Measurements from ENCODE around the gene LAMC1. TPM values are rescaled to one million over a fixed set of nuclear protein-coding genes. Genes with fewer than 3 reads are reported as not detected.

LAMC1 gene
- total RNA-seq, 1 experiment from 2014 or later: 61.2 TPM

- Histone ChIP-seq H3K9me2 (ENCODE audit: insufficient read depth) (no peaks in the 10 kb centered on the region), H3K9ac (ENCODE audit: low read length) (no peak overlapping the region), H3K79me2 (ENCODE audit: insufficient read depth, low read length) (no peaks in the 10 kb centered on the region), H3K4me3 (replicated peaks in 1 of 2; ENCODE audit: low read depth in 1 of 2, low read length in 2 of 2) (no peak overlapping the region), H3K36me3 (ENCODE audit: control insufficient read depth in 1 of 2, insufficient read depth in 2 of 2, low read length in 2 of 2) (peaks cover 29 to 35% of the 10 kb centered on the region in 2 experiments), H3K27me3 (ENCODE audit: insufficient read depth, low read length) (no peaks in the 10 kb centered on the region), H3K4me2 (ENCODE audit: low read length) (no peak overlapping the region), H3K4me1 (ENCODE audit: control insufficient read depth in 1 of 2, insufficient read depth in 2 of 2, low read length in 2 of 2) (peaks cover 11% of the 10 kb centered on the region in 2 experiments), H3K27ac (ENCODE audit: low read depth, low read length) (no peak overlapping the region), H3K9me3 (ENCODE audit: control insufficient read depth in 1 of 2, insufficient read depth in 1 of 2, low read depth in 1 of 2, low read length in 2 of 2) (no peaks in the 10 kb centered on the region), H2AFZ (ENCODE audit: low read depth, low read length, poor library complexity, severe bottlenecking) (no peak overlapping the region), H4K20me1 (ENCODE audit: insufficient read depth) (no peaks in the 10 kb centered on the region)
- ATAC-seq (no peak), DNase-seq (ENCODE audit: low read depth, low spot score) (no peak)
- ChIA-PET CTCF (no interaction called here), RAD21 (ENCODE audit: low non-redundant PET in 1 of 2, low total read pairs in 2 of 2, uncharacterized antibody in 2 of 2, unreplicated experiment in 2 of 2) (no interaction called here), POLR2A (no interaction called here)
- no TSS peak for BruUV-seq (replicated peaks)
- intact Hi-C loops (cut with micrococcal nuclease): no loop called here
- TF ChIP-seq POLR2A (IDR thresholded peaks at IDR 0.05; ENCODE audit: borderline replicate concordance, extremely low read depth, insufficient read depth, insufficient read length) (no peak), YY1 (IDR thresholded peaks at IDR 0.05; ENCODE audit: extremely low read depth, insufficient replicate concordance, low read depth, low read length) (no peak), ELF1 (IDR thresholded peaks at IDR 0.05; ENCODE audit: borderline replicate concordance, low read depth) (no peak), EZH2 (IDR thresholded peaks at IDR 0.05) (no peak), JUND (IDR thresholded peaks at IDR 0.05) (no peak)
- TF ChIP-seq, protein P1, sequence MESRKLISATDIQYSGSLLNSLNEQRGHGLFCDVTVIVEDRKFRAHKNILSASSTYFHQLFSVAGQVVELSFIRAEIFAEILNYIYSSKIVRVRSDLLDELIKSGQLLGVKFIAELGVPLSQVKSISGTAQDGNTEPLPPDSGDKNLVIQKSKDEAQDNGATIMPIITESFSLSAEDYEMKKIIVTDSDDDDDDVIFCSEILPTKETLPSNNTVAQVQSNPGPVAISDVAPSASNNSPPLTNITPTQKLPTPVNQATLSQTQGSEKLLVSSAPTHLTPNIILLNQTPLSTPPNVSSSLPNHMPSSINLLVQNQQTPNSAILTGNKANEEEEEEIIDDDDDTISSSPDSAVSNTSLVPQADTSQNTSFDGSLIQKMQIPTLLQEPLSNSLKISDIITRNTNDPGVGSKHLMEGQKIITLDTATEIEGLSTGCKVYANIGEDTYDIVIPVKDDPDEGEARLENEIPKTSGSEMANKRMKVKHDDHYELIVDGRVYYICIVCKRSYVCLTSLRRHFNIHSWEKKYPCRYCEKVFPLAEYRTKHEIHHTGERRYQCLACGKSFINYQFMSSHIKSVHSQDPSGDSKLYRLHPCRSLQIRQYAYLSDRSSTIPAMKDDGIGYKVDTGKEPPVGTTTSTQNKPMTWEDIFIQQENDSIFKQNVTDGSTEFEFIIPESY (IDR thresholded peaks at IDR 0.05; ENCODE audit: extremely low read depth, insufficient replicate concordance, low read length): no peak
Measured at GRCh38 chr1:183135336-183135735, 112.1 kb downstream of the LAMC1 start.

GRCh38 chr1:183137782-183138181 lies 114.6 kb downstream of the LAMC1 start:
- Histone ChIP-seq H3K4me2 (ENCODE audit: low read length) (no peak overlapping the region), H3K27ac (ENCODE audit: low read depth, low read length) (no peak overlapping the region), H3K27me3 (ENCODE audit: insufficient read depth, low read length) (no peaks in the 10 kb centered on the region), H3K9me2 (ENCODE audit: insufficient read depth) (no peaks in the 10 kb centered on the region), H3K4me1 (ENCODE audit: control insufficient read depth in 1 of 2, insufficient read depth in 2 of 2, low read length in 2 of 2) (peaks cover 11% of the 10 kb centered on the region in 2 experiments), H3K79me2 (ENCODE audit: insufficient read depth, low read length) (no peaks in the 10 kb centered on the region), H2AFZ (ENCODE audit: low read depth, low read length, poor library complexity, severe bottlenecking) (no peak overlapping the region), H3K9ac (ENCODE audit: low read length) (no peak overlapping the region), H3K9me3 (ENCODE audit: control insufficient read depth in 1 of 2, insufficient read depth in 1 of 2, low read depth in 1 of 2, low read length in 2 of 2) (no peaks in the 10 kb centered on the region), H3K4me3 (replicated peaks in 1 of 2; ENCODE audit: low read depth in 1 of 2, low read length in 2 of 2) (no peak overlapping the region), H4K20me1 (ENCODE audit: insufficient read depth) (no peaks in the 10 kb centered on the region), H3K36me3 (ENCODE audit: control insufficient read depth in 1 of 2, insufficient read depth in 2 of 2, low read length in 2 of 2) (peaks cover 20 to 27% of the 10 kb centered on the region in 2 experiments)
- intact Hi-C loops (cut with micrococcal nuclease): no loop called here
- RAD21 ChIA-PET (ENCODE audit: low non-redundant PET in 1 of 2, low total read pairs in 2 of 2, uncharacterized antibody in 2 of 2, unreplicated experiment in 2 of 2): no interaction called here
- DNase-seq (ENCODE audit: low read depth, low spot score) (no peak), ATAC-seq (no peak)
- POLR2A ChIA-PET: no interaction called here
- CTCF ChIA-PET: no interaction called here
- BruUV-seq (replicated peaks): no TSS peak
- TF ChIP-seq, protein P2, sequence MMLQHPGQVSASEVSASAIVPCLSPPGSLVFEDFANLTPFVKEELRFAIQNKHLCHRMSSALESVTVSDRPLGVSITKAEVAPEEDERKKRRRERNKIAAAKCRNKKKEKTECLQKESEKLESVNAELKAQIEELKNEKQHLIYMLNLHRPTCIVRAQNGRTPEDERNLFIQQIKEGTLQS (IDR thresholded peaks at IDR 0.05): no peak
- TF ChIP-seq SP1 (IDR thresholded peaks at IDR 0.05; ENCODE audit: low read depth) (no peak), YY1 (IDR thresholded peaks at IDR 0.05; ENCODE audit: extremely low read depth, insufficient replicate concordance, low read depth, low read length) (no peak), RAD21 (IDR thresholded peaks at IDR 0.05; ENCODE audit: low read depth) (no peak), CBX3 (IDR thresholded peaks at IDR 0.05; ENCODE audit: low read depth) (no peak), SIN3A (IDR thresholded peaks at IDR 0.05; ENCODE audit: low read depth) (no peak), JUND (IDR thresholded peaks at IDR 0.05) (no peak), FOSL1 (IDR thresholded peaks at IDR 0.05; ENCODE audit: low read depth) (no peak)
- TF ChIP-seq, protein P1 (IDR thresholded peaks at IDR 0.05; ENCODE audit: extremely low read depth, insufficient replicate concordance, low read length): no peak
- TF ChIP-seq, protein P3, sequence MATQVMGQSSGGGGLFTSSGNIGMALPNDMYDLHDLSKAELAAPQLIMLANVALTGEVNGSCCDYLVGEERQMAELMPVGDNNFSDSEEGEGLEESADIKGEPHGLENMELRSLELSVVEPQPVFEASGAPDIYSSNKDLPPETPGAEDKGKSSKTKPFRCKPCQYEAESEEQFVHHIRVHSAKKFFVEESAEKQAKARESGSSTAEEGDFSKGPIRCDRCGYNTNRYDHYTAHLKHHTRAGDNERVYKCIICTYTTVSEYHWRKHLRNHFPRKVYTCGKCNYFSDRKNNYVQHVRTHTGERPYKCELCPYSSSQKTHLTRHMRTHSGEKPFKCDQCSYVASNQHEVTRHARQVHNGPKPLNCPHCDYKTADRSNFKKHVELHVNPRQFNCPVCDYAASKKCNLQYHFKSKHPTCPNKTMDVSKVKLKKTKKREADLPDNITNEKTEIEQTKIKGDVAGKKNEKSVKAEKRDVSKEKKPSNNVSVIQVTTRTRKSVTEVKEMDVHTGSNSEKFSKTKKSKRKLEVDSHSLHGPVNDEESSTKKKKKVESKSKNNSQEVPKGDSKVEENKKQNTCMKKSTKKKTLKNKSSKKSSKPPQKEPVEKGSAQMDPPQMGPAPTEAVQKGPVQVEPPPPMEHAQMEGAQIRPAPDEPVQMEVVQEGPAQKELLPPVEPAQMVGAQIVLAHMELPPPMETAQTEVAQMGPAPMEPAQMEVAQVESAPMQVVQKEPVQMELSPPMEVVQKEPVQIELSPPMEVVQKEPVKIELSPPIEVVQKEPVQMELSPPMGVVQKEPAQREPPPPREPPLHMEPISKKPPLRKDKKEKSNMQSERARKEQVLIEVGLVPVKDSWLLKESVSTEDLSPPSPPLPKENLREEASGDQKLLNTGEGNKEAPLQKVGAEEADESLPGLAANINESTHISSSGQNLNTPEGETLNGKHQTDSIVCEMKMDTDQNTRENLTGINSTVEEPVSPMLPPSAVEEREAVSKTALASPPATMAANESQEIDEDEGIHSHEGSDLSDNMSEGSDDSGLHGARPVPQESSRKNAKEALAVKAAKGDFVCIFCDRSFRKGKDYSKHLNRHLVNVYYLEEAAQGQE (IDR thresholded peaks at IDR 0.05; ENCODE audit: low read depth): no peak

All from HCT116 (cell line).